Measurements from ENCODE around the gene KCNQ5. TPM values are rescaled to one million over a fixed set of nuclear protein-coding genes. Genes with fewer than 3 reads are reported as not detected.

Gene KCNQ5
- total RNA-seq, 1 experiment from 2014 or later = 9.4 TPM

DNA sequence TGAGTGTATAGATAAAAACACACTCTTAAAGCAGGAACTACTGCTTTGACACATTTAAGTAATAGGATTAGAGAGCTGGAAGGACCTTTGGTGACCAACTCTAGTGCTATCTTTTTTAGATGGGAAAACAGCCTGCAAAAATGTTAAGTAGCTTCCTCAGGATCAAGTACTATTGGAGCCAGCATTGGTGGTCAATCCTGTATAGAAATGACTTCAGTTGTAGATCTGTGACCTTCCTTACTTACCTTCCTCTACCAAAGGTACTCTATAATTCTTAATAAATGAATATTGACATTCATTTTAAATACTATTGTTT is 18.7 kb downstream of the KCNQ5 start:
- no peaks in the 10 kb centered on the region for H3K27me3 ChIP-seq (ENCODE audit: control insufficient read depth, insufficient read depth, low read length)
- in situ Hi-C loops (cut with HindIII; ENCODE audit: low pct_unique_long_range_greater_than_20kb, low sequenced_read_pairs) (no loop called here), intact Hi-C loops (cut with micrococcal nuclease; ENCODE audit: unreplicated experiment) (no loop called here)
- POLR2A ChIA-PET = no interaction called here
- H3K9me3 ChIP-seq (ENCODE audit: control insufficient read depth, insufficient read depth, low read depth, low read length) = no peaks in the 10 kb centered on the region
- CTCF ChIA-PET = no interaction called here
- H3K36me3 ChIP-seq (ENCODE audit: control insufficient read depth, insufficient read depth, low read length) = no peaks in the 10 kb centered on the region
- no peak overlapping the region for H3K27ac ChIP-seq (ENCODE audit: low read length)
- no peaks in the 10 kb centered on the region; the same call in 1 of the 2 replicates for H3K4me1 ChIP-seq (ENCODE audit: control insufficient read depth, insufficient read depth, low read length)
- TF ChIP-seq, protein P1, sequence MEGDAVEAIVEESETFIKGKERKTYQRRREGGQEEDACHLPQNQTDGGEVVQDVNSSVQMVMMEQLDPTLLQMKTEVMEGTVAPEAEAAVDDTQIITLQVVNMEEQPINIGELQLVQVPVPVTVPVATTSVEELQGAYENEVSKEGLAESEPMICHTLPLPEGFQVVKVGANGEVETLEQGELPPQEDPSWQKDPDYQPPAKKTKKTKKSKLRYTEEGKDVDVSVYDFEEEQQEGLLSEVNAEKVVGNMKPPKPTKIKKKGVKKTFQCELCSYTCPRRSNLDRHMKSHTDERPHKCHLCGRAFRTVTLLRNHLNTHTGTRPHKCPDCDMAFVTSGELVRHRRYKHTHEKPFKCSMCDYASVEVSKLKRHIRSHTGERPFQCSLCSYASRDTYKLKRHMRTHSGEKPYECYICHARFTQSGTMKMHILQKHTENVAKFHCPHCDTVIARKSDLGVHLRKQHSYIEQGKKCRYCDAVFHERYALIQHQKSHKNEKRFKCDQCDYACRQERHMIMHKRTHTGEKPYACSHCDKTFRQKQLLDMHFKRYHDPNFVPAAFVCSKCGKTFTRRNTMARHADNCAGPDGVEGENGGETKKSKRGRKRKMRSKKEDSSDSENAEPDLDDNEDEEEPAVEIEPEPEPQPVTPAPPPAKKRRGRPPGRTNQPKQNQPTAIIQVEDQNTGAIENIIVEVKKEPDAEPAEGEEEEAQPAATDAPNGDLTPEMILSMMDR (IDR thresholded peaks at IDR 0.05) = no peak
- TF ChIP-seq POLR2AphosphoS5 (IDR thresholded peaks at IDR 0.05; ENCODE audit: low read depth, low read length) (no peak), TCF7L2 (IDR thresholded peaks at IDR 0.05; ENCODE audit: low read depth, low read length) (no peak), SIN3A (IDR thresholded peaks at IDR 0.05; ENCODE audit: borderline replicate concordance, insufficient read depth, low read depth, low read length) (no peak)
- TF ChIP-seq, protein P2, sequence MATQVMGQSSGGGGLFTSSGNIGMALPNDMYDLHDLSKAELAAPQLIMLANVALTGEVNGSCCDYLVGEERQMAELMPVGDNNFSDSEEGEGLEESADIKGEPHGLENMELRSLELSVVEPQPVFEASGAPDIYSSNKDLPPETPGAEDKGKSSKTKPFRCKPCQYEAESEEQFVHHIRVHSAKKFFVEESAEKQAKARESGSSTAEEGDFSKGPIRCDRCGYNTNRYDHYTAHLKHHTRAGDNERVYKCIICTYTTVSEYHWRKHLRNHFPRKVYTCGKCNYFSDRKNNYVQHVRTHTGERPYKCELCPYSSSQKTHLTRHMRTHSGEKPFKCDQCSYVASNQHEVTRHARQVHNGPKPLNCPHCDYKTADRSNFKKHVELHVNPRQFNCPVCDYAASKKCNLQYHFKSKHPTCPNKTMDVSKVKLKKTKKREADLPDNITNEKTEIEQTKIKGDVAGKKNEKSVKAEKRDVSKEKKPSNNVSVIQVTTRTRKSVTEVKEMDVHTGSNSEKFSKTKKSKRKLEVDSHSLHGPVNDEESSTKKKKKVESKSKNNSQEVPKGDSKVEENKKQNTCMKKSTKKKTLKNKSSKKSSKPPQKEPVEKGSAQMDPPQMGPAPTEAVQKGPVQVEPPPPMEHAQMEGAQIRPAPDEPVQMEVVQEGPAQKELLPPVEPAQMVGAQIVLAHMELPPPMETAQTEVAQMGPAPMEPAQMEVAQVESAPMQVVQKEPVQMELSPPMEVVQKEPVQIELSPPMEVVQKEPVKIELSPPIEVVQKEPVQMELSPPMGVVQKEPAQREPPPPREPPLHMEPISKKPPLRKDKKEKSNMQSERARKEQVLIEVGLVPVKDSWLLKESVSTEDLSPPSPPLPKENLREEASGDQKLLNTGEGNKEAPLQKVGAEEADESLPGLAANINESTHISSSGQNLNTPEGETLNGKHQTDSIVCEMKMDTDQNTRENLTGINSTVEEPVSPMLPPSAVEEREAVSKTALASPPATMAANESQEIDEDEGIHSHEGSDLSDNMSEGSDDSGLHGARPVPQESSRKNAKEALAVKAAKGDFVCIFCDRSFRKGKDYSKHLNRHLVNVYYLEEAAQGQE (IDR thresholded peaks at IDR 0.05; ENCODE audit: insufficient read depth in 1 of 2, low read depth in 2 of 2, low read length in 1 of 2) = no peak
- H3K4me3 ChIP-seq (ENCODE audit: low read depth in 2 of 2, low read length in 2 of 2) = no peak overlapping the region
- ATAC-seq (no peak), DNase-seq (ENCODE audit: low read depth, low spot score) (no peak)
- no TSS peak for BruUV-seq (replicated peaks)

DNA sequence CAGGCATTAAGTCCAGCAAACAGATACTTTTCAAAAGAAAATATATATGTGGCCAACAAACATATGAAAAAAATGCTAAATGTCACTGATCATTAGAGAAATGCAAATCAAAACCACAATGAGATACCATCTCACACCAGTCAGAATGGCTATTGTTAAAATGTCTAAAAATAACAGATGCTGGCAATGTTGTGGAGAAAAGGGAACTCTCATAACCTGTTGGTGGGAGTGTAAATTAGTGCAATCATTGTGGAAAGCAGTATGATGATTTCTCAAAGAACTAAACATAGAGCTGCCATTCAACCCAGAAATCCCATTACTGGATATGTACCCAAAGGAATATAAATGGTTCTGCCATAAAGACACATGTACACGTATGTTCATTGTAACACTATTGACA is 20.6 kb downstream of the KCNQ5 start:
- H3K4me1 ChIP-seq (ENCODE audit: control insufficient read depth, insufficient read depth, low read length) = no peaks in the 10 kb centered on the region; the same call in 1 of the 2 replicates
- H3K4me3 ChIP-seq (ENCODE audit: low read depth in 2 of 2, low read length in 2 of 2) = no peak overlapping the region
- ChIA-PET POLR2A (no interaction called here), CTCF (no interaction called here)
- TF ChIP-seq, protein P2 (IDR thresholded peaks at IDR 0.05; ENCODE audit: insufficient read depth in 1 of 2, low read depth in 2 of 2, low read length in 1 of 2) = no peak
- TF ChIP-seq, protein P1 (IDR thresholded peaks at IDR 0.05) = no peak
- TF ChIP-seq POLR2AphosphoS5 (IDR thresholded peaks at IDR 0.05; ENCODE audit: low read depth, low read length) (no peak), SIN3A (IDR thresholded peaks at IDR 0.05; ENCODE audit: borderline replicate concordance, insufficient read depth, low read depth, low read length) (no peak), TCF7L2 (IDR thresholded peaks at IDR 0.05; ENCODE audit: low read depth, low read length) (no peak)
- intact Hi-C loops (cut with micrococcal nuclease; ENCODE audit: unreplicated experiment) (no loop called here), in situ Hi-C loops (cut with HindIII; ENCODE audit: low pct_unique_long_range_greater_than_20kb, low sequenced_read_pairs) (no loop called here)
- BruUV-seq (replicated peaks) = no TSS peak
- DNase-seq (ENCODE audit: low read depth, low spot score) (no peak), ATAC-seq (no peak)
- no peaks in the 10 kb centered on the region for H3K9me3 ChIP-seq (ENCODE audit: control insufficient read depth, insufficient read depth, low read depth, low read length)
- H3K27ac ChIP-seq (ENCODE audit: low read length) = no peak overlapping the region
- no peaks in the 10 kb centered on the region for H3K27me3 ChIP-seq (ENCODE audit: control insufficient read depth, insufficient read depth, low read length)
- no peaks in the 10 kb centered on the region for H3K36me3 ChIP-seq (ENCODE audit: control insufficient read depth, insufficient read depth, low read length)

All from Panc1 (cell line).